Neural progenitor cell (in vitro differentiated cells): ENCODE results near the gene GUCA2B.

Experiments used
- EZH2phosphoT487 ChIP-seq: fragments of 200-600 bp; sonication (generic); IDR thresholded peaks from 2 replicates; pipeline ENCODE4 v1.6.1; 2017; ENCODE audit warnings: antibody characterized with exemption
- TF ChIP-seq, protein P1 (sequence below): fragments of 200-600 bp; sonication (generic); IDR thresholded peaks from 2 replicates; pipeline ENCODE4 v1.5.1; 2017; ENCODE audit warnings: antibody characterized with exemption, mild to moderate bottlenecking

DNA sequence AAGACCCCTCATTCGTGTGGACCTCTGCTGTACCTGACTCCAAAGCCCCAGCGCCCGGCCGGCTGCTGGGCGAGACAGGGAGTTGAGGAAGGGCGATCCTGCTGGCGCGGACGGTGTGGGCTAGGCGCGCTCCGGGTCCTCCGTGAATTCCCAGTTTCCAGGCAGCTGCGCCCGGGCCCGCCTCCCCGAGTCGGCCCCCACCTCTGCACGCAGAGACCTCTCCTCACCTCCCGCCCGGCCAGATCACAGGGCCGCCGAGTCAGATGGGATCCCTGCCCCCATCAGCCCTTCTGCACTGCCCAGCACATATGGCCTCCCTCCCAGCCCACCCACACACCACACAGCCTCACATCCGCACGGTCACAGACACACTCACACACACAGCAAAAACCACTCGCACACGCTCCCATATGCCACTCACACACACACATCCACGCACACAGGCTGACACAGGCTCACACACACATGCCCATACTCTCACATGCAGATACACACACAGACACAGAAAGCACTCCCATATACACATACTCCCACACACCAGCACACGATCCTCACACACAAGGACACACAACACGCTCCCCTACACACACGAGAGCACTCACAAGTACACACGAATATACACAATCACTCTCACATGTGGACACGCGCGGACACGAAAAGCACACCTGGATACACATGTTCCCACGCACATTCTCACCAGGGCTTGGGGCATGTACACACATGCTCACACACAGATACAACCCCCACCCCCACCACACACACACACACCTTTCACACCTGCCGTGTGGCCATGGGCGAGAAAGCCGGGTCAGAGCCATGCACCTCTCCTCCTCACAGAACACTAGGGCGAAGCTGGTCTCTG lies 7.2 kb upstream of the GUCA2B start:
- TF ChIP-seq, protein P1, sequence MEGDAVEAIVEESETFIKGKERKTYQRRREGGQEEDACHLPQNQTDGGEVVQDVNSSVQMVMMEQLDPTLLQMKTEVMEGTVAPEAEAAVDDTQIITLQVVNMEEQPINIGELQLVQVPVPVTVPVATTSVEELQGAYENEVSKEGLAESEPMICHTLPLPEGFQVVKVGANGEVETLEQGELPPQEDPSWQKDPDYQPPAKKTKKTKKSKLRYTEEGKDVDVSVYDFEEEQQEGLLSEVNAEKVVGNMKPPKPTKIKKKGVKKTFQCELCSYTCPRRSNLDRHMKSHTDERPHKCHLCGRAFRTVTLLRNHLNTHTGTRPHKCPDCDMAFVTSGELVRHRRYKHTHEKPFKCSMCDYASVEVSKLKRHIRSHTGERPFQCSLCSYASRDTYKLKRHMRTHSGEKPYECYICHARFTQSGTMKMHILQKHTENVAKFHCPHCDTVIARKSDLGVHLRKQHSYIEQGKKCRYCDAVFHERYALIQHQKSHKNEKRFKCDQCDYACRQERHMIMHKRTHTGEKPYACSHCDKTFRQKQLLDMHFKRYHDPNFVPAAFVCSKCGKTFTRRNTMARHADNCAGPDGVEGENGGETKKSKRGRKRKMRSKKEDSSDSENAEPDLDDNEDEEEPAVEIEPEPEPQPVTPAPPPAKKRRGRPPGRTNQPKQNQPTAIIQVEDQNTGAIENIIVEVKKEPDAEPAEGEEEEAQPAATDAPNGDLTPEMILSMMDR, result no peak
- TF ChIP-seq EZH2phosphoT487, result no peak
